ENCODE measurements around the gene N4BP2L1.

- TF ChIP-seq CTCF (IDR thresholded peaks at IDR 0.05; ENCODE audit: low read depth, low read length) (no peak), MAX (IDR thresholded peaks at IDR 0.05; ENCODE audit: low read depth, low read length) (no peak), POLR2A (IDR thresholded peaks at IDR 0.05; ENCODE audit: extremely low read depth, insufficient read length) (no peak)
These were observed 37.4 kb downstream of the N4BP2L1 start for GRCh38 chr13:32390484-32390883.
